IPS DF 6.9 (cell line): ENCODE measurements around the gene CKAP5.

ENCODE experiments used
- DNase-seq: peaks from one replicate; pipeline ENCODE4 v3.0.0-alpha.2; 2013; ENCODE audit warnings: low read depth, low spot score
- H3K27ac ChIP-seq: one replicate; pipeline ENCODE4 v1.5.1; 2013; ENCODE audit warnings: low read length, control low read depth
- H3K27me3 ChIP-seq: 2 replicates; pipeline ENCODE4 v1.6.1; 2013; ENCODE audit warnings: mild to moderate bottlenecking, low read length; ENCODE audit not compliant: control insufficient read depth, insufficient read depth
- H3K36me3 ChIP-seq: 2 replicates; pipeline ENCODE4 v1.6.1; 2013; ENCODE audit warnings: low read length; ENCODE audit not compliant: control insufficient read depth, insufficient read depth
- H3K4me1 ChIP-seq: 2 replicates; pipeline ENCODE4 v1.6.1; 2013; ENCODE audit warnings: low read length; ENCODE audit not compliant: control insufficient read depth, insufficient read depth
- H3K4me3 ChIP-seq: 2 replicates; pipeline ENCODE4 v1.5.1; 2013; ENCODE audit warnings: mild to moderate bottlenecking, low read length
- H3K9me3 ChIP-seq: 2 replicates; pipeline ENCODE4 v1.6.1; 2013; ENCODE audit warnings: low read length, inconsistent platforms; ENCODE audit not compliant: control insufficient read depth, insufficient read depth
- WGBS: extraction: QIAGEN DNeasy Blood & Tissue Kit; methylation state at CpG from one replicate; pipeline ENCODE4 v1.1.7; 2013; ENCODE audit warnings: mixed read lengths, missing lambda C conversion rate; ENCODE audit not compliant: insufficient read length, insufficient coverage; 5-methylcytosine and 5-hydroxymethylcytosine counted together

Gene CKAP5

GRCh38 chr11:46886211-46886610 is 40.1 kb upstream of the CKAP5 start:
- WGBS: no CpG with 5 or more reads among the region's 11 CpGs
- no peaks in the 10 kb centered on the region for H3K27me3 ChIP-seq
- no peak overlapping the region for H3K27ac ChIP-seq
- DNase-seq: no peak
- no peak overlapping the region for H3K4me3 ChIP-seq
- no peaks in the 10 kb centered on the region for H3K4me1 ChIP-seq
- H3K36me3 ChIP-seq: peaks cover 21% of the 10 kb centered on the region
- no peaks in the 10 kb centered on the region for H3K9me3 ChIP-seq

- WGBS: no CpG with 5 or more reads among the region's 10 CpGs
- Histone ChIP-seq H3K36me3 (peaks cover 19% of the 10 kb centered on the region), H3K27me3 (no peaks in the 10 kb centered on the region), H3K4me1 (no peaks in the 10 kb centered on the region), H3K9me3 (no peaks in the 10 kb centered on the region), H3K27ac (no peak overlapping the region), H3K4me3 (no peak overlapping the region)
- DNase-seq: no peak
Observed at GRCh38 chr11:46879056-46879585, 33.0 kb upstream of the CKAP5 start.

GRCh38 chr11:46877580-46877979 is 31.5 kb upstream of the CKAP5 start:
- DNase-seq: no peak
- H3K9me3 ChIP-seq: no peaks in the 10 kb centered on the region
- peaks cover 23% of the 10 kb centered on the region for H3K36me3 ChIP-seq
- H3K27ac ChIP-seq: no peak overlapping the region
- no CpG with 5 or more reads among the region's 1 CpG for WGBS
- H3K4me1 ChIP-seq: no peaks in the 10 kb centered on the region
- no peak overlapping the region for H3K4me3 ChIP-seq
- no peaks in the 10 kb centered on the region for H3K27me3 ChIP-seq

- no peak for DNase-seq
- no peak overlapping the region for H3K27ac ChIP-seq
- WGBS: no CpG with 5 or more reads among the region's 11 CpGs
- H3K4me1 ChIP-seq: no peaks in the 10 kb centered on the region
- peaks cover 26% of the 10 kb centered on the region for H3K36me3 ChIP-seq
- no peaks in the 10 kb centered on the region for H3K27me3 ChIP-seq
- H3K4me3 ChIP-seq: no peak overlapping the region
- H3K9me3 ChIP-seq: no peaks in the 10 kb centered on the region
Observed at GRCh38 chr11:46876471-46876870, 30.4 kb upstream of the CKAP5 start.

- WGBS: no CpG with 5 or more reads among the region's 6 CpGs
- no peaks in the 10 kb centered on the region for H3K27me3 ChIP-seq
- H3K27ac ChIP-seq: no peak overlapping the region
- H3K36me3 ChIP-seq: peaks cover 26% of the 10 kb centered on the region
- H3K9me3 ChIP-seq: no peaks in the 10 kb centered on the region
- H3K4me3 ChIP-seq: no peak overlapping the region
- H3K4me1 ChIP-seq: no peaks in the 10 kb centered on the region
- no peak for DNase-seq
Observed at GRCh38 chr11:46874586-46874985, 28.5 kb upstream of the CKAP5 start.

GRCh38 chr11:46868912-46869311 is 22.8 kb upstream of the CKAP5 start:
- Histone ChIP-seq H3K27ac (no peak overlapping the region), H3K4me3 (no peak overlapping the region), H3K9me3 (no peaks in the 10 kb centered on the region), H3K27me3 (no peaks in the 10 kb centered on the region), H3K36me3 (peaks cover 13% of the 10 kb centered on the region; the same call in 1 of the 2 replicates), H3K4me1 (no peaks in the 10 kb centered on the region)
- DNase-seq: no peak
- WGBS: no CpG with 5 or more reads among the region's 6 CpGs

- Histone ChIP-seq H3K27ac (no peak overlapping the region), H3K9me3 (no peaks in the 10 kb centered on the region), H3K4me3 (no peak overlapping the region), H3K36me3 (peaks cover 8% of the 10 kb centered on the region; the same call in 1 of the 2 replicates), H3K27me3 (no peaks in the 10 kb centered on the region), H3K4me1 (no peaks in the 10 kb centered on the region)
- DNase-seq: no peak
- no CpG with 5 or more reads among the region's 2 CpGs for WGBS
Observed at GRCh38 chr11:46865340-46865739, 19.3 kb upstream of the CKAP5 start.

GRCh38 chr11:46860218-46860617 is 14.1 kb upstream of the CKAP5 start:
- WGBS: no CpG with 5 or more reads among the region's 4 CpGs
- Histone ChIP-seq H3K4me1 (no peaks in the 10 kb centered on the region), H3K27me3 (no peaks in the 10 kb centered on the region), H3K9me3 (no peaks in the 10 kb centered on the region), H3K27ac (no peak overlapping the region), H3K36me3 (peaks cover 9% of the 10 kb centered on the region; the same call in 1 of the 2 replicates), H3K4me3 (no peak overlapping the region)
- DNase-seq: no peak

GRCh38 chr11:46858920-46859546 is 13.0 kb upstream of the CKAP5 start:
- no peaks in the 10 kb centered on the region for H3K4me1 ChIP-seq
- no peak overlapping the region for H3K27ac ChIP-seq
- WGBS: no CpG with 5 or more reads among the region's 12 CpGs
- H3K36me3 ChIP-seq: peaks cover 9% of the 10 kb centered on the region; the same call in 1 of the 2 replicates
- no peaks in the 10 kb centered on the region for H3K27me3 ChIP-seq
- no peaks in the 10 kb centered on the region for H3K9me3 ChIP-seq
- H3K4me3 ChIP-seq: no peak overlapping the region
- DNase-seq: no peak

GRCh38 chr11:46857666-46858065 is 11.6 kb upstream of the CKAP5 start:
- no peaks in the 10 kb centered on the region for H3K27me3 ChIP-seq
- peaks cover 4% of the 10 kb centered on the region; the same call in 1 of the 2 replicates for H3K36me3 ChIP-seq
- no peaks in the 10 kb centered on the region for H3K9me3 ChIP-seq
- H3K27ac ChIP-seq: no peak overlapping the region
- no peak for DNase-seq
- no peak overlapping the region for H3K4me3 ChIP-seq
- no peaks in the 10 kb centered on the region for H3K4me1 ChIP-seq
- no CpG with 5 or more reads among the region's 4 CpGs for WGBS
